GM13977 (cell line): Measurements from ENCODE around the gene COL9A2.

ENCODE experiments used
- DNase-seq: peaks from one replicate; pipeline ENCODE4 v3.0.0; 2012; ENCODE audit warnings: low spot score
- in situ Hi-C: fragments of 300-500 bp; cut with MboI; formaldehyde crosslinking; loops from one replicate; pipeline ENCODE4 v1.12.0; 2022; ENCODE audit warnings: low sequenced_read_pairs, low pct_unique_long_range_greater_than_20kb, mixed read lengths, inconsistent platforms; ENCODE audit not compliant: unreplicated experiment
- TF ChIP-seq, protein P1 (sequence below): IDR thresholded peaks from 2 replicates; pipeline ENCODE4 v1.5.1; 2012; ENCODE audit warnings: mild to moderate bottlenecking, control low read depth; ENCODE audit not compliant: insufficient read depth; ENCODE audit errors: extremely low read depth, missing control alignments

COL9A2 gene

GRCh38 chr1:40303790-40304189, 13.3 kb downstream of the COL9A2 start:
- in situ Hi-C loops, result no loop called here
- no peak for DNase-seq
- TF ChIP-seq, protein P1, sequence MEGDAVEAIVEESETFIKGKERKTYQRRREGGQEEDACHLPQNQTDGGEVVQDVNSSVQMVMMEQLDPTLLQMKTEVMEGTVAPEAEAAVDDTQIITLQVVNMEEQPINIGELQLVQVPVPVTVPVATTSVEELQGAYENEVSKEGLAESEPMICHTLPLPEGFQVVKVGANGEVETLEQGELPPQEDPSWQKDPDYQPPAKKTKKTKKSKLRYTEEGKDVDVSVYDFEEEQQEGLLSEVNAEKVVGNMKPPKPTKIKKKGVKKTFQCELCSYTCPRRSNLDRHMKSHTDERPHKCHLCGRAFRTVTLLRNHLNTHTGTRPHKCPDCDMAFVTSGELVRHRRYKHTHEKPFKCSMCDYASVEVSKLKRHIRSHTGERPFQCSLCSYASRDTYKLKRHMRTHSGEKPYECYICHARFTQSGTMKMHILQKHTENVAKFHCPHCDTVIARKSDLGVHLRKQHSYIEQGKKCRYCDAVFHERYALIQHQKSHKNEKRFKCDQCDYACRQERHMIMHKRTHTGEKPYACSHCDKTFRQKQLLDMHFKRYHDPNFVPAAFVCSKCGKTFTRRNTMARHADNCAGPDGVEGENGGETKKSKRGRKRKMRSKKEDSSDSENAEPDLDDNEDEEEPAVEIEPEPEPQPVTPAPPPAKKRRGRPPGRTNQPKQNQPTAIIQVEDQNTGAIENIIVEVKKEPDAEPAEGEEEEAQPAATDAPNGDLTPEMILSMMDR, result no peak

- in situ Hi-C loops, result no loop called here
These were observed 13.9 kb downstream of the COL9A2 start for GRCh38 chr1:40303051-40303771.

DNA sequence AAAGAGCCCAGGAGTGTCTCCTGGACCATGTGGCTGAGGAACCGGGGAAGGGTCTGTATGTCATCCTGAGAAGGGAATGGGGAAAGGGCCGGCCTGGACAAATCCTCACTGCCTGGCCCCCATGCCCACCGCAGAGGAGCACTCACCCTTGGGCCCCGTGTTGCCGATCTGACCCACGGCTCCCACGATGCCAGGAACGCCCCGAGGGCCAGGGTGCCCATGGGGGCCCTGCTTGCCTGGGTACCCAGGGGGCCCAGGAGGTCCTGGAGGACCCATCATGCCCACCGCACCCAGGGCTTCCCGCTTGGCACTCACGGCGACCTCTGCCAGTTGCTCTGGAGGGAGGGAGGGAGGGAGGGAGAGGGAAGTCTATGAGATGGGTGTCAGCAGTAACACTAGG, 14.6 kb downstream of the COL9A2 start:
- DNase-seq, result no peak

More at GRCh38 chr1:40303051-40303771, 13.9 kb downstream of the COL9A2 start:
- TF ChIP-seq, protein P1, result no peak
- no peak for DNase-seq

GRCh38 chr1:40301541-40302299, 15.4 kb downstream of the COL9A2 start:
- DNase-seq, result no peak
- in situ Hi-C loops, result no loop called here
- TF ChIP-seq, protein P1, result no peak

More for the DNA sequence above, 14.6 kb downstream of the COL9A2 start:
- in situ Hi-C loops, result no loop called here
- TF ChIP-seq, protein P1, result no peak

GRCh38 chr1:40301066-40301465, 16.0 kb downstream of the COL9A2 start:
- TF ChIP-seq, protein P1, result no peak
- in situ Hi-C loops, result no loop called here
- no peak for DNase-seq

- TF ChIP-seq, protein P1, result no peak
- DNase-seq, result no peak
- in situ Hi-C loops, result no loop called here
These were observed 16.4 kb downstream of the COL9A2 start for GRCh38 chr1:40300651-40301050.
